Uterus (tissue), 4 donors: ENCODE measurements around the gene INPP5K. TPM values are rescaled to one million over a fixed set of nuclear protein-coding genes. Genes with fewer than 3 reads are reported as not detected.

ENCODE experiments used
- DNase-seq, 2 donors: peaks; one replicate each; pipeline ENCODE4 v3.0.0-alpha.2; 2019 to 2020
- H3K27ac ChIP-seq, 2 donors: fragments of 200-600 bp; sonication (generic); 1 replicate in 1 of 2; 2 replicates in 1 of 2; pipeline ENCODE4 v1.5.1; 2016 to 2018
- H3K27me3 ChIP-seq, 2 donors: fragments of 200-600 bp; sonication (generic); one replicate each; pipeline ENCODE4 v1.5.1; 2018 to 2019; ENCODE audit warnings: control low read depth in 1 of 2
- H3K36me3 ChIP-seq, 2 donors: fragments of 200-600 bp; sonication (generic); one replicate each; pipeline ENCODE4 v1.5.1; 2019; ENCODE audit warnings: control low read depth in 1 of 2
- H3K4me1 ChIP-seq, 2 donors: fragments of 200-600 bp; sonication (generic); one replicate each; pipeline ENCODE4 v1.5.1; 2018 to 2019; ENCODE audit warnings: control low read depth in 1 of 2
- H3K4me3 ChIP-seq, 2 donors: fragments of 200-600 bp; sonication (generic); 1 replicate in 1 of 2; 2 replicates in 1 of 2; pipeline ENCODE4 v1.5.1; 2018 to 2019; ENCODE audit warnings: mild to moderate bottlenecking in 1 of 2
- H3K9me3 ChIP-seq, 2 donors: fragments of 200-600 bp; sonication (generic); one replicate each; pipeline ENCODE4 v1.5.1; 2019; ENCODE audit warnings: control low read depth in 1 of 2
- POLR2A ChIP-seq, 2 donors: fragments of 450-650 bp; IDR thresholded peaks; one replicate each; pipeline ENCODE4 v1.6.1; 2016; ENCODE audit warnings: antibody characterized with exemption in 2 of 2, mild to moderate bottlenecking in 1 of 2, moderate library complexity in 1 of 2
- intact Hi-C: fragments of 100-400 bp; cut with DNase I; formaldehyde crosslinking; loops from one replicate; pipeline ENCODE4 v1.15.1; 2023; ENCODE audit warnings: low total_unique reads
- total RNA-seq, 4 donors: library from RNA; depleted of rRNA in 3 of 4; stranded (reverse); fragments of >200 nt in 3 of 4; gene quantifications; one replicate each; pipeline versions ENCODE4 v1.1.0 to v1.2.4, GENCODE V29; 2014 to 2023
- TF ChIP-seq, protein P1 (sequence below), 4 experiments: fragments of 200-600 bp in 2 of 4; fragments of 450-650 bp in 2 of 4; sonication (generic) in 2 of 4; IDR thresholded peaks; one replicate each; pipeline ENCODE4 v1.5.1; 2016 to 2019; ENCODE audit warnings: antibody characterized with exemption in 4 of 4, mild to moderate bottlenecking in 2 of 4, moderate library complexity in 1 of 4
- donor health status: DM: yes; HTN: yes; CAD: no.

Gene INPP5K
- total RNA-seq, 4 donors from 2014 or later, result 14.1 to 49.3 (median 31.4) TPM

DNA sequence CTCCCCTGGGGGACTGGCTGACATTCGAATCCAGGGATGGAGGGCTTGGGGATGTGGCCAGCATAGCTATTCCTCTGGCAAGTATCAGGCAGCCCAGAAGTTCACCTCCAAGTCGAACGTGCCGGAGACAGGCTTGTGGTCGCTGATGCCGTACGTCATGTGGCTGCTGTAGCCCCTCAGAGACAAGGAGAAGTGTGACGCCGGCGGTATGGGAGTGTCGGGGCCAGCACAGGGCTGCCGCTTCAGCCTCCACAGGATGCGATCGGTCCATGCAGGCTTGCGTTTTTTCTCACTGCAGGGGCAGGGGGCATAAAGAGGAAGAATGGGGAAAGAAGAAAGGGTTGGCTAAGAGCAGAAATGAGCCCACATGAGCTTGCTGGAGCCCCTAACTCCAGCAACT is 18.6 kb downstream of the INPP5K start:
- H3K4me3 ChIP-seq, result no peak overlapping the region
- H3K27me3 ChIP-seq, result no peaks in the 10 kb centered on the region
- DNase-seq, result no peak
- H3K36me3 ChIP-seq, result no peaks in the 10 kb centered on the region
- H3K4me1 ChIP-seq, result peaks cover 0 to 11% of the 10 kb centered on the region in 2 donors
- no peak for TF ChIP-seq POLR2A (IDR thresholded peaks at IDR 0.05)
- TF ChIP-seq, protein P1, sequence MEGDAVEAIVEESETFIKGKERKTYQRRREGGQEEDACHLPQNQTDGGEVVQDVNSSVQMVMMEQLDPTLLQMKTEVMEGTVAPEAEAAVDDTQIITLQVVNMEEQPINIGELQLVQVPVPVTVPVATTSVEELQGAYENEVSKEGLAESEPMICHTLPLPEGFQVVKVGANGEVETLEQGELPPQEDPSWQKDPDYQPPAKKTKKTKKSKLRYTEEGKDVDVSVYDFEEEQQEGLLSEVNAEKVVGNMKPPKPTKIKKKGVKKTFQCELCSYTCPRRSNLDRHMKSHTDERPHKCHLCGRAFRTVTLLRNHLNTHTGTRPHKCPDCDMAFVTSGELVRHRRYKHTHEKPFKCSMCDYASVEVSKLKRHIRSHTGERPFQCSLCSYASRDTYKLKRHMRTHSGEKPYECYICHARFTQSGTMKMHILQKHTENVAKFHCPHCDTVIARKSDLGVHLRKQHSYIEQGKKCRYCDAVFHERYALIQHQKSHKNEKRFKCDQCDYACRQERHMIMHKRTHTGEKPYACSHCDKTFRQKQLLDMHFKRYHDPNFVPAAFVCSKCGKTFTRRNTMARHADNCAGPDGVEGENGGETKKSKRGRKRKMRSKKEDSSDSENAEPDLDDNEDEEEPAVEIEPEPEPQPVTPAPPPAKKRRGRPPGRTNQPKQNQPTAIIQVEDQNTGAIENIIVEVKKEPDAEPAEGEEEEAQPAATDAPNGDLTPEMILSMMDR (IDR thresholded peaks at IDR 0.05), result no peak
- intact Hi-C loops, result no loop called here
- no peaks in the 10 kb centered on the region for H3K9me3 ChIP-seq
- H3K27ac ChIP-seq, result no peak overlapping the region

DNA sequence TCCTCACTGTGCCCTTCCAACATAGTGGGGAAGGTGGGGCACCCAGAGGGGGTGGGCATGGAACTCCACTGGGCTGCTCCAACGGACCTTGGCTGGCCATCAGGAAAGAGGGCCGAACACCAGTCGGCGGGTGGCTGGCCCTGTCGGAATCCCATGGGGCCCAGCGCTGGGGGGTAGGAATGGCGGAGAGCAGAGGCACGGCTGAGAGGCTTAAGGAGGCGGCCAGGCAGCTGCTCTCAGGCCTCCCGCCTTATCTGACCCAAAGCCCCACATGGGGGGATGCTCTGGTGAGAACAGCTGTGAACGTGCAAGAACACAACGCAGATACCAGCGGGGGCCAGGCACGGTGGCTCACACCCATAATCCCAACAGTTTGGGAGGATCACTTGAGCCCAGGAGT is 19.5 kb downstream of the INPP5K start:
- Histone ChIP-seq H3K36me3 (no peaks in the 10 kb centered on the region), H3K4me1 (peaks cover 0 to 17% of the 10 kb centered on the region in 2 donors), H3K9me3 (no peaks in the 10 kb centered on the region), H3K27me3 (no peaks in the 10 kb centered on the region), H3K4me3 (no peak overlapping the region), H3K27ac (no peak overlapping the region)
- intact Hi-C loops, result no loop called here
- no peak for TF ChIP-seq POLR2A (IDR thresholded peaks at IDR 0.05)
- TF ChIP-seq, protein P1 (IDR thresholded peaks at IDR 0.05), result no peak
- no peak for DNase-seq

DNA sequence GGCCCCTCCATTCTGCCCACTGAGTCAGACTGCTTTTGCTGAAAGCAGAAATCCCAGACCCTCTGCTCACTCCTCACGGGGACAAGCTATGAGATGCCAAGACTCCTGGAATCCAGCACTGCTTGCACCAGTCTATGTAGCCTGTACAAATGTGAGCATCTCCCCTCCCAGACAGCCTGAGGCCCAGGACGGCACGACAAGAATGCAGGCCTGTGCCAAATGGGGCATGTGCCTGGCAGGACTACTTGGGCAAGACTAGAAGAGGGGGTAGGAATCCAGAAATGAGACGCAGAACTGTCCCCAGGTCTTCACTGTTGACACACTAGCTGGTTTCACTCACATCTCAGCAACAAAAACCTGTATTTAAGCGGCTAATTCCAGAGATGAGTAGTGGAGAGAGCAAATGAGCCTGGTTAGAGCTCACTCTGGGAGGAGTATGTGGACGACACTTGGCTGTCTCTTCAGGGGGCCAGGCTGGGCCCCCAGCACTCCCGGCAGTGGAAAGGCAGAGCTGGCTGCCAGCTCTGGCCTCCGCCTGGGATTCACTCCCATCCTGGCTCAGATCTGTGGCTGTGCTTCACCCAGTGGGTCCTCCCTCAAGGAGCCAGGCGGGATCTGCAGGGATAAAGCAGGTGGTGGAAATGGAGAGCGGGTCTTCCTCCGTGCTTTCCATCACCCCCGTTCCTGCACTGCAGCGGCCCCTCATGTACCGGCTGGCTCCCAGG is 21.0 kb downstream of the INPP5K start:
- Histone ChIP-seq H3K36me3 (no peaks in the 10 kb centered on the region), H3K9me3 (no peaks in the 10 kb centered on the region), H3K27me3 (no peaks in the 10 kb centered on the region), H3K4me1 (peaks cover 0 to 20% of the 10 kb centered on the region in 2 donors), H3K4me3 (no peak overlapping the region), H3K27ac (peak overlapping the region; percentile 33 to 53)
- no peak for DNase-seq
- intact Hi-C loops, result no loop called here
- TF ChIP-seq, protein P1 (IDR thresholded peaks at IDR 0.05), result no peak
- no peak for TF ChIP-seq POLR2A (IDR thresholded peaks at IDR 0.05)

DNA sequence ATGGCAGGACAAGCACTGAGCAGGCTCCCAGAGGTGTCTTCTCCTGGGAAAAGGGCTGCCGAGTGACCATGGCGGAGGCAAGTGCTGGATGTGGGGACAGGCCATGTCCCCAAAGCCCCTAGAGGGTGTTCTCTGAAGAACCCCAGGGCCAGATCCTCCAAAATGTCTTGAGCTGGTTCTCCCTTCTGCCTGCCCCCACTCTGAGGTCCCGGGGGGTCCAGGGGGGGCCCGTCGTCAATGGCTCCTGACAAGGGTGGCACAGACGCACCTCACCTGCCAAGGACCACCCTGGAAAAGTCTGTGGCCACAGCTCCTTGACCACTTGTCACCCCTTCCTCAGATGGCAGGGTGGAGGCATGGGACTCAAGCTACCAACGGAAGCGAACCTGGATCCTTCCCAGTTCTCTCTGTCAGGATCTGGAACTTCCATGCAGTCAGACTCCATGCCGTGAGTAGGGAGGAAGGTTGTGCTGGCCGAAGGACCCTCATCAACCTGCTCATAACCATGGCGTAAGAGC is 21.6 kb downstream of the INPP5K start:
- no peak overlapping the region for H3K4me3 ChIP-seq

DNA sequence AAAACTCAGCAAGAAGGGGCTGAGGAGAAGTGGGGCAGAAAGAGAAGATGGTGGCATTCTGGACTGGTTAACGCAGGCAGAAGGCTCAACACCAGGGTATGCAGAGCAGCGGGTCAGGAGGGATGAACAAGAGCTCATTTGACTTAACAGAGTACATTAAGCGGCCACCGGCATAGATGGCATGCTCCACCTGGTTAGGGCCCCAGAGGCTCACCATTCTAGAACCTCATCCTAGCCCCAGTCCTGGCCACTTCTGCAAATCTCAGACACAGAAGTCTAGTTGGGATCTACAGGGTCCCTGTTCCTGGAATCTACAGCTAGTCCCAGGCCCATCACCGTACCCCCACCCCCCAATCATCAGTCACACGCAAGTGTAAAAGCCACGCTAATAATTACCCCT is 22.2 kb downstream of the INPP5K start:
- Histone ChIP-seq H3K4me1 (peaks cover 0 to 26% of the 10 kb centered on the region in 2 donors), H3K36me3 (no peaks in the 10 kb centered on the region), H3K27me3 (no peaks in the 10 kb centered on the region), H3K9me3 (no peaks in the 10 kb centered on the region), H3K4me3 (no peak overlapping the region), H3K27ac (peak overlapping the region in 1 of 2 donors; percentile 88)
- TF ChIP-seq, protein P1 (IDR thresholded peaks at IDR 0.05), result no peak
- no peak for TF ChIP-seq POLR2A (IDR thresholded peaks at IDR 0.05)
- no peak for DNase-seq
- intact Hi-C loops, result no loop called here

More for the DNA sequence above, 21.6 kb downstream of the INPP5K start:
- TF ChIP-seq, protein P1 (IDR thresholded peaks at IDR 0.05), result no peak
- TF ChIP-seq POLR2A (IDR thresholded peaks at IDR 0.05), result no peak
- Histone ChIP-seq H3K9me3 (no peaks in the 10 kb centered on the region), H3K27ac (peak overlapping the region; percentile 8 to 88), H3K27me3 (no peaks in the 10 kb centered on the region), H3K36me3 (no peaks in the 10 kb centered on the region), H3K4me1 (peaks cover 0 to 26% of the 10 kb centered on the region in 2 donors)
- DNase-seq, result no peak
- intact Hi-C loops, result no loop called here
